Measurements from ENCODE around the gene KANSL3.

Gene KANSL3

GRCh38 chr2:96553176-96553956, 84.7 kb downstream of the KANSL3 start:
- Histone ChIP-seq H3K27ac (no peak overlapping the region), H3K4me3 (IDR thresholded peaks at IDR 0.05; ENCODE audit: insufficient read depth, low read depth, low read length) (no peak overlapping the region), H3K4me1 (ENCODE audit: low read depth, poor library complexity, severe bottlenecking) (no peaks in the 10 kb centered on the region), H3K36me3 (ENCODE audit: insufficient read depth) (peaks cover 4% of the 10 kb centered on the region; the same call in 1 of the 2 replicates), H3K4me2 (no peak overlapping the region), H3K79me2 (ENCODE audit: insufficient read depth, low read depth) (peaks cover 4% of the 10 kb centered on the region; the same call in 1 of the 2 replicates), H3K27me3 (ENCODE audit: insufficient read depth, low read depth) (no peaks in the 10 kb centered on the region), H3K9ac (no peak overlapping the region), H2AFZ (ENCODE audit: low read depth) (no peak overlapping the region), H4K20me1 (ENCODE audit: insufficient read depth) (0 out of 2 replicates have a peak, but pooled peaks cover 4% of the 10 kb centered on the region)
- TF ChIP-seq CTCF (conservative IDR thresholded peaks at IDR 0.05; ENCODE audit: low read depth, low read length): no peak

- H3K36me3 ChIP-seq (ENCODE audit: insufficient read depth): peaks cover 7% of the 10 kb centered on the region; the same call in 1 of the 2 replicates
- no peak for TF ChIP-seq CTCF (conservative IDR thresholded peaks at IDR 0.05; ENCODE audit: low read depth, low read length)
- no peak overlapping the region for H2AFZ ChIP-seq (ENCODE audit: low read depth)
- H3K9ac ChIP-seq: no peak overlapping the region
- no peaks in the 10 kb centered on the region for H3K27me3 ChIP-seq (ENCODE audit: insufficient read depth, low read depth)
- no peak overlapping the region for H3K4me2 ChIP-seq
- H3K4me3 ChIP-seq (IDR thresholded peaks at IDR 0.05; ENCODE audit: insufficient read depth, low read depth, low read length): no peak overlapping the region
- no peak overlapping the region for H3K27ac ChIP-seq
- 0 out of 2 replicates have a peak, but pooled peaks cover 4% of the 10 kb centered on the region for H4K20me1 ChIP-seq (ENCODE audit: insufficient read depth)
- H3K79me2 ChIP-seq (ENCODE audit: insufficient read depth, low read depth): peaks cover 12% of the 10 kb centered on the region; the same call in 1 of the 2 replicates
- H3K4me1 ChIP-seq (ENCODE audit: low read depth, poor library complexity, severe bottlenecking): peaks cover 8% of the 10 kb centered on the region
These were observed 85.6 kb downstream of the KANSL3 start for GRCh38 chr2:96552315-96553175.

- H3K36me3 ChIP-seq (ENCODE audit: insufficient read depth): peaks cover 7% of the 10 kb centered on the region; the same call in 1 of the 2 replicates
- no peak overlapping the region for H3K4me3 ChIP-seq (IDR thresholded peaks at IDR 0.05; ENCODE audit: insufficient read depth, low read depth, low read length)
- H3K27ac ChIP-seq: no peak overlapping the region
- H3K4me1 ChIP-seq (ENCODE audit: low read depth, poor library complexity, severe bottlenecking): peaks cover 16% of the 10 kb centered on the region
- no peaks in the 10 kb centered on the region for H3K27me3 ChIP-seq (ENCODE audit: insufficient read depth, low read depth)
- H4K20me1 ChIP-seq (ENCODE audit: insufficient read depth): peaks cover 6% of the 10 kb centered on the region; the same call in 1 of the 2 replicates
- no peak overlapping the region for H3K9ac ChIP-seq
- peaks cover 19% of the 10 kb centered on the region for H3K79me2 ChIP-seq (ENCODE audit: insufficient read depth, low read depth)
- no peak overlapping the region for H2AFZ ChIP-seq (ENCODE audit: low read depth)
- H3K4me2 ChIP-seq: no peak overlapping the region
- TF ChIP-seq CTCF (conservative IDR thresholded peaks at IDR 0.05; ENCODE audit: low read depth, low read length): no peak
These were observed 86.4 kb downstream of the KANSL3 start for GRCh38 chr2:96551605-96552314.

All from KMS-11 (cell line).